AML-193 (cell line): ENCODE measurements around the gene IDS.
"Not testable (repeated sequence)": the region's sequence is repeated elsewhere in the genome, so short reads cannot be mapped to it uniquely, and the experiment has no call there.

Experiments used
- DNase-seq, 2 experiments: peaks; one replicate each; lab custom pipeline; 2025; lab: John Stamatoyannopoulos, UW

IDS gene

DNA sequence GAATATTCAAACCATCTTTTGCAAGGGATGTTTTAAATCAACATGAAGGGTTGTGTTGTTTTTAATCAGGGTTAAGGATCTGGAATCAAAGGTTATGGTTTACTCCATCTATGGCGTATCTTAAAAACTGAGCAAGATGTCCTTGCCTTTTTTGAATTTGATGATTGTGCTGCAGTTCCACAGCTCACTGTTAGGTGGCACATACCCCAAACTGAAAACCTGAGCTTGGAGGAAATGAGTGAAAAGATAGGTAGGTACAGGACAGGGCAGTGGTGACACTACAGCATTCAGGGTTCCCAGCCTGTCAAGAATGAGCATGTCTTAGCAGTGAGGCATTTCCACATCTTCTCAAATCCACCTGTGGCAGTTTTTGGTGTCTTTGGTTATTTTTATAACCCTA lies 22.6 kb upstream of the IDS start:
- DNase-seq: peak; percentile 16 to 19

DNA sequence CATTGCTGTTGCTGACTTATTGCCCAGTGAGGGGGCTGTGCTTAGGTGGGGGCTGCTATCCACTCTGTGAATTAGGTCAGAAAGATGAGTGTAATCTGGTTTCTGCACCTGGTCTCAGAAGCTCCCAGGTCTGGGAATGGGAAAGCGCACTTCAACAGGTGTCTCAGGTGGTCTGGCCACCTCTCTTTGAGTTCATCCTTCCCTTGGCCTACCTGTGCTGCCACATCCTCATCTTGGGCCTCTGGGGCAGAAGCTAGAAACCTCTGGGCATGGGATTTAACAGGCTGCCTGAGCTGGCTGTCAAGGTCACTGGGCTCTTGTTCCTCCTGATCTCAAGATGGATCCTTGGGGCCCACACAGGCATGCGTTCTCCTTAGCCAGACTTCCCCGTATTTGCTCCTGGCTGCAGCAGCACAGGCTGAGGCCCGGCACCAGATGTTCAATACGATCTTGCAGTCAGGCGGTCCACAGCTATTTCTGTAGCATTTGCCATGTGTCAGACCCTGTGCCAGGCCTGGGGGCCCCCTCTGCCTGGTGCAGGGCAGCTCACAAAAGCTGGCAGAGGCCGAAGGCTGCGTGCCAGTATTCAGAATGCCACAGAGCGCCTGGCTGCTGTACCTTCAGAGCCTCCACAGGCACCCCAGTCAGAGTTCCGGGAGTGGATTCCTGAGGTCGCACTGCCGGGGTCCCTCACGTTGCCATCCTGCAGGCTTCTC lies 21.4 kb upstream of the IDS start:
- DNase-seq: not testable (repeated sequence)

DNA sequence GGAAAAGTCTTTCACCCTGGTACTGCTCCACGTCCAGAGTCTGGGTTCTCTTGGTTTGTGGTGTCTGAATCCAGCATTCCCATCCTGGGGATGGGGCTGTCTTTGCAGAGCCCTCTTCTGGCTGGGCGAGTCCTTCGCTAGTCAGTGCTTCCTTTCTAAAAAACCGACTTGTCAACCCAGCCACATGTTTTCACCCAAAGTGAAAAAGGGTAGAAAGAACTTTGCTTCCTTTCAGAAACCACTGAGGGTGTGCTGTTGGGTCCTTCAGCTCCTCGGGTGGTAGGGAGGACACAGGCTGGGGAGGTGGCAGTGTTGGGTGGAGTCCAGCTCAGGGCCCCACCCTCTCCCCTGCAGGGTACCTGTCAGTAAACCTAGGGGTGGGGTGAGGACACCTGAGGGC lies 20.8 kb upstream of the IDS start:
- DNase-seq: not testable (repeated sequence)

DNA sequence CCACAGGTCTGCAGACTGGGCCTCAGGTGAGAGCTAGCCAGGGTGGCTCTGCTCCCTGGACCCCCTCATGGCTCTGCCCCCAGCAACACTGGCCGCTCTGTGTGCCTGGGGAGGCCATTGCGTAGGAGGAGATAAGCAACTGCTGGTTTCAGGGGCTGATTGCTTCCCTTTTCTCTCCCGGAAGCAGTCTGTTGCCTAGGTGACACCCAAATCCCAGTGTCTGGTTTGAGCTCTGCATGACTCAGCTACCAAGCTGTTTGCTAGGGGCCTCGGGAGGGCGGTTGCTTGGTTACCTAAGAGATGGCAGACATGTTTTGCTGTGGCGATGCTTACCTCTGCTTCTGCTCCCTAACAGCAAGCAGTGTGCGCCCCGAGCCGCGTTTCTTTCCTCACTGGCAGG lies 20.3 kb upstream of the IDS start:
- DNase-seq: peak; percentile 32 to 57

DNA sequence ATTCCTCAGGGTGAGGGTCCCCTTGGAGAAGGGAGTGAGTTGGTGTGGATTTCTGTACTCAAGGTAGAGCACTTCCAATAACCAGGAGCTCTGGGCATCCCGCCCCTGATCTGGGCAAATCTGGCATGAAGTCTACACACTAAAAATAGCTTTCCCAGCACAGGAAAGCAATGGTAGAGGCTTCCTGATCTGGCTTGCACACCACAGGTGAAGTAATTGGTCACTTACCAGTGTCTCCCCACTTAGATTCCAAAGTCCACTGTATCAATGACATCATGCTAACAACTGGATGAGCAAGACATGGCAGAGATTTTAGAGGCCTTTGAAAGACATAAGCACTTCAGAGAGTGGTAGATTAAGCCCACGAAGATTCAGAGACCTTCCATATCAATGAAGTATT lies 17.8 kb upstream of the IDS start:
- no peak for DNase-seq

DNA sequence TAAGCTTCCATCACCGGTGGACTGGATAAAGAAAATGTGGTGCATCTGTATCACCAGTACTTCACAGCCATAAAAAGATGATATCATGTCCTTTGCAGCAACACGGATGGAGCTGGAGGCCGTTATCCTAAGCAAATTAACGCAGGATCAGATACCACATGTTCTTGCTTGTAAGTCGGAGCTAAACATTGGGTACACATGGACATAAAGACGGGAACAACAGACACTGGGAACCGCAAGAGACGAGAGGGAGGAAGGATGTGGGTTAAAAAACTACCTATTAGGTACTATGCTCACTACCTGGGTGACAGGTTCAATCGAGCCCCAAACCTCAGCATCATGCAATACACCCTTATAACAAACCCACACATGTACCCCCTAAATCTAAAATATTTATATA lies 16.3 kb upstream of the IDS start:
- DNase-seq: no peak

DNA sequence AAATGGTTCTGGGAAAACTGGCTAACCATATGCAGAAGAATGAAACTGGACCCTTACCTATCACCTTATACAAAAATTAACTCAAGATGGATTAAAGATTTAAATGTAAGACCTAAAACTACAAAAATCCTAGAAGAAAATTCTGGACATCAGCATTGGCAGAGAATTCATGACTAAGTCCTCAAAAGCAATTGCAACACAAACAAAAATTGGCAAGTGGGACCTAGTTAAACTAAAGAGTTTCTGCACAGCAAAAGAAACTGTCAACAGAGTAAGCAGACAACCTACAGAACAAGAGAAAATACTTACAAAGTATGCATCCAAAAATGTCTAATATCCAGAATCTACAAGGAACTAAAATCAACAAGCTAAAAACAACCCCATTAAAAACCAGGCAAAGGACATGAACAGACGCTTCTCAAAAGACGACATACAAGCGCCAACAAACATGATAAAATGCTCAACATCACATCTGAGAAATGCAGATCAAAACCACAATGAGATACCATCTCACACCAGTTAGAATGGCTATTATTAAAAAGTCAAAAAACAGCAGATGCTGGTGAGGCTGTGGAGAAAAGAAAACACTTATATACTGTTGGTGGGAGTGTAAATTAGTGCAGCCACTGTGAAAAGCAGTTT lies 15.7 kb upstream of the IDS start:
- not testable (repeated sequence) for DNase-seq

DNA sequence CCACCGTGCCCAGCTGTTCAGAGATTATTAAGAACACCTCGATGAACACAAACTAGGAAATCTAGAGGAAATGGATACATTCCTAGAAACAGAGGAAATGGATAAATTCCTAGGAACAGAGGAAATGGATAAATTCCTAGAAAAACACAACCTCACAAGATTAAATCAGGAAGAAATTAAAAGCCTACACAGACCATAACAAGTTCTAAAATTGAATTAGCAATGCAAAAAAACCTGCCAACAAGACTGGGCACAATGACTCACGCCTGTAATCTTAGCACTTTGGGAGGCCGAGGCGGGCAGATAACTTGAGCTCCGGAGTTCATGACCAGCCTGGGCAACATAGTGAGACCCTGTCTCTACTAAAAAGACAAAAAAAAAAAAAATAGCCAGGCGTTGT lies 13.1 kb upstream of the IDS start:
- DNase-seq: no peak

DNA sequence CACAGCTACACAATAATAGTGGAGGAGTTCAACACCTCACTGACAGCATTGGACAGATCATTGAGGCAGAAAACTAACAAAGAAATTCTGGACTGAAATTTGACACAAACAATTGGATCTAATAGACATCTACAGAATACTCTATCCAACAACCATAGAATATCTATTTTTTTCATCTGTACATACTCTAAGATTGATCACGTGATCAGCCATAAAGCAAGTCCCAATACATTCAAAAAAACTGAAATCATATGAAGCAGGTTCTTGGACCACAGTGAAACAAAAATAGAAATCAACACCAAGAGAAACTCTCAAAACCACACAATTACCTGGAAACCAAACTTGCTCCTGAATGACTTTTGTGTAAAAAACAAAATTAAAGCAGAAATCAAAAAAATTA lies 12.2 kb upstream of the IDS start:
- DNase-seq: no peak

DNA sequence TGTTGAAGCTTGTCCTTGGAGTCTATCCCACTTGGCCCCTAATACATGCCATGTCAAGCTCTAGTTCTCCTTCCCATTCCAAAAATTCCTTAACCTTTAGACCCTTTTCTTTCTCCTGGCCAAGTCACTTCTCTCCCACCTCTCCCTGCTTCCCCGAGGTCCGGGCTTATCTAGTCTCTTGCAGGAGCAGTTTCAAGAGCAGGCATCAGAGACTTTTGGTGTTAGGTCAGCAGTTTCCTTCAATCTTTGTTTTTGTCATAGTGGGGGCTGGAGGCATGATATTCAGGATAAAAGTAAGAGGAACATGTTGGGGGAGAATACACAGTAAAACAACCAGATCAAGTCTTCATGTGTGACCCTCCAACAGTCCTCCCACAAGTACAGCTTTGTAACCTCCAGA lies 11.5 kb upstream of the IDS start:
- DNase-seq: no peak

DNA sequence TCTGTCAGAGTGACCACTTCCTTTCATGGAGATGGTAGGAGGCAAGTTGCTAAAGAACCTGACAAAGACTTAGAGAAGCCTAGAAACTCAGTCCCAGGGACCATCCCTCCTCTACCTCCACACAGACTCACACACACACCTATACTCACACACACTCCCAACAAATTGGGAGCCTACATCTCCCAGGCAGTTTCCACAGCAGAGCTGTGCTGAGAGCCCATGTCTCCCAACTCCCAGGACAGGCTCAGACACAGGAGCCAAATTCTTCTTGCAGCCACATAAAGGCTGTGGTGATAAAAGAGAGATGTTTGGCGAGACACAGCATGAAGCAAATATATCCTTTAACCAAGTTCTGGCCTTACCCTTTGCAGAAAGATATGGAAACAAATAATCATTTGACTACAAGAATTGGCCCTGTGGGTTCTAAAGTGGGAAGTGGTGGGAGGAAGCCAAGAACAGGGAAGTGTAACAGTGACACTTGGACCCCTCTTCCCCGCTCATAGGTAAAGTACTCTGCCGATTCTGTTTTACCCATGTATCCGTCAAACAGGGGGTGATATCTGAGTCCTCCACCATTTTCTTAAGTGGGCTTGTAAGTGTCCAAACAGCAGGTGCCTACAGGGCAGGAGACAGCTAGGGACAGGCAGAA lies 11.0 kb upstream of the IDS start:
- DNase-seq: no peak

DNA sequence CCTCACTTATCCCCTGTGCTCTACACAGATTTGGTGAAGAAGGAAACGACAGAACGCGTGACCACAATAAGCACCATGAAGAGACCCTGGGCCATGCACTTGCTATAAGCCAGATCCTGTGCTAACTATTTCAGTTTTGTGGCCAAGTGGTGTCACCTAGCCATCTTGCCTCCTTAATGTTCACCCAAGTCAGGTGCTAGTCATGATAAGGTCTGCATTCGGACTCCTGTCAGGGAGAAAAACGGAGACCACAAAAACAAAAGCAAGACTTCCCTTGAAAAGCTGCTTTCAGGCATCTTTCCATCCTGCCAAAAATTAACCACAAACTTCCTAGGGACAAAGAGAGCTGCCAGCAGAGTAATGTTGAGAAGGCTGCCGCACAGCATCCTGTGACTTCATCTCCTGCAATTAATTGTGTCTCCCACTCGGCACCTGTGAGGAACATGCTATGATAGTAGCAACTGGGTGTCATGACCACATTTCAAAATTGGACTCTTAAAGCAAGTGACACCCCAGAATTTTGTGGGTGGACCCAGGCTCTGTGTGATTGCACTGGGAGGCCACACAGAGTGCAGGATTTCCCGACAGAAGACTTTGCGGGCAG lies 8.8 kb upstream of the IDS start:
- DNase-seq: peak in 1 of 2 experiments; percentile 31

DNA sequence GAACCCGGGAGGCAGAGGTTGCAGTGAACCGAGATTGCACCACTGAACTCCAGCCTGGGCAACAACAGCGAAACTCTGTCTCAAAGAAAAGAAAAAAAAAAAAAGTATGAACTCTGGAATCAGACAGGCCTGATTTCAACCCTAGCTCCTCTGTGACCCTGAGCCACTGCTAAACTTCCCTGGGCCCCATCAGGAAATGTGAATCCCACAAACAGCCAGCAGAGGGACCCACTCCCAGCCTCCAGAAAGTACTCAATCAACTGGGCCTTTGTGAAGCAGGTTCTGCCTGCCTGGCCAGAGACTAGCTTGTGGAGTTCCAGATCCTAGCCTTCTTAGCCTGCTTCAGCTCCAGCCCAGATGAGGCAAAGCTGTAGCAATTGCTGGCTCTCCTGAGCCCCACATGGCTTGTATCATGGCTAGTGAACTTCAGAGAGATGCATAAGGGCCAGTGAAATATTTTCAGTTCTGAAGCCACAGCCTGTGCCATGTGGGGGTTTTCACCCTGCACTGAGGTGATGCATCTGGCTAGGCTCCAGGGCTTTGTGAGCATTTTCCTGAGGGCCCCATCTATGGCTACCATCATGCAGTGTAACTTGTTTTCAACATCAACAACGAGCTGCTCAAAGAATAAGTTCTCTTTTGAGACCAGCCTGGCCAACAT lies 7.2 kb upstream of the IDS start:
- DNase-seq: peak; percentile 22 to 31

DNA sequence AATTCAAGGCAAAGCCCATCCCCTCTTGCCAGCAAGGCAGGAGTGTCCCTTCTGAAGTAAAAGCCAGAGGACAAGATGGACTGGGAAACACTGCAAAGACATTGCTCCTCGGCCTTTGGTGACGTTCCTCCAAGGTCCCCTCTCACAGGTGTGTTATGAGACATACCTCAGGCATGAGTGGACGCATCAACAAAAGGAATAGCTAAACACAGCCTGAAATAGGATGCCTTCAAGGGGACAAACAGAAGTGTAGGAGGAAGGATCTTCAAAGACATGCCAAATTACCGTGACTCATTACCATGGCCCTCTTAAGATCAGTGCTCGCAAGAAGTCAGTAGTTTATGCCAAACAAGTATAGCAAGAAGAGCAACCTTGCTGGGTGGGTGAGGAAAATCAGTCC lies 6.0 kb upstream of the IDS start:
- DNase-seq: no peak

DNA sequence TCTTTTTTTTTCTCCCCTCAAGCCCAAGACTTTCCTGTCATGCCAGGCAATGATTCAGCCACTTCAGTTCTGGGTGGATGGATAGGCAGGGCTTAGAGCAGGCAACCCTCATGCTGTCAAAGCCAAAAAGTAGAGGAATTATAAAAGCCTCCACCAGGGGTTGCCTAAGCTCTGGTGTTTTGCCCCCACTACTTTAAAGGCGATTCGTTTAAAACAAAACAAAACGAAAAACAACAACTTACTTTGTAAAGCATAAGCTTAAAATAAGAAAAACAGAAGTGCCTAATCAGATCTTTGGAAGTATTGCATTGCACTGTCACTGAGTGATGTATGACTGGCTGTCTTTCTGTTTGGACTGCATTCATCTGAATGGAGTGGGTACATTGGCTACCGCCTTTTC lies 5.3 kb upstream of the IDS start:
- peak; percentile 7 to 22 for DNase-seq

DNA sequence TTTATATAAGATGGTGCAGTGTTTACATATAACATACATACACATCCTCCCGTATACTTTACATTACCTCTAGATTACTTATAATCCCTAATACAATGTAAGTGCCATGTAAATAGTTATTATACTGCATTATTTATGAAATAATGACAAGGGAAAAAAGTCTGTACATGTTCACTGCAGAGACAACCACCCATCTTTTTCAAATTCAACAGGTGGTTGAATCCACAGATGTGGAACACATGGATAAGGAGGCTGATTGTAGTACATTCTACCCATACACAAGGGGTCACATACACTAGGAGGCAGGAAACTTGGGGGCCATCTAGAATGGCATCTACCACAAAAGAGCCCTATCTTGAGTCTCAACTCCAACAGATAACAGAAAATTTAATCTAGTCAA lies 3.4 kb upstream of the IDS start:
- no peak for DNase-seq

DNA sequence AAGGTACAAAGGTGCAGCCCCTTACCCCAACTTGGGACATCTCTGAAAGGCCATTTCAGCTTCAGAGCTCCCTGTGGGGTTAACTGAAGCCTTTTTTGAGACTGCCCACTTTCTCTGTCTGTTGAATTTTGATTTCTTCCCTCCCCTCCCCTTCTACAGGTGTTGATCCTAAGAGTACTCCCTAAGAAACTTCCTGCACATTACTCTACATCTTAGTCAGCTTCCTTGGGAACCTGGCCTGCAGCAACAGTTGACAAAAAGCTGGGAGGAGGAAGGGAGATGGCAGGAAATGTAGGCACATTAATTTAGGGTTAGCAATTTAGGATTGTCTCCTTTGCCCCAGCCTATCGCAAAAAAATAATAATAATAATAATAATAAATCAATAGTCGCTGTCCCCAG lies 1.2 kb upstream of the IDS start:
- DNase-seq: no peak

DNA sequence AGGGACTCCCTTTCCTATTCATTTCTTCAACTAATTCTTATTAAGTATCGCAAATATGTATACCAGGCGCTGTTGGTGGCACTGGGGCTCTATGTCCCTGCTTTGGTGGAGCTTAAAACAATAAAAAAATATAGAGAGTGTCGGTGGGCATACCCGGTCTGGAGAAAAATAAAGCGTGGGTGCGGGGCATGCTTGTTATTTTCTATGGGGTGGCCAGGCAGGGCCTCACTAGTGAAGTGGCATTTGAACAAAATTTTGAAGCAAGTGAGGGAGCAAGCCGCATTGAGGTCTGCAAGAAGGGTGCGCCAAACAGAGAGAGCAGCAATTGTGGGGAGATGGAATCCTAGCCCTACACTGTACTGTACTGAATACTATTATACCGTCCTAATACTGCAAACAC lies 565 bp upstream of the IDS start:
- DNase-seq: no peak

DNA sequence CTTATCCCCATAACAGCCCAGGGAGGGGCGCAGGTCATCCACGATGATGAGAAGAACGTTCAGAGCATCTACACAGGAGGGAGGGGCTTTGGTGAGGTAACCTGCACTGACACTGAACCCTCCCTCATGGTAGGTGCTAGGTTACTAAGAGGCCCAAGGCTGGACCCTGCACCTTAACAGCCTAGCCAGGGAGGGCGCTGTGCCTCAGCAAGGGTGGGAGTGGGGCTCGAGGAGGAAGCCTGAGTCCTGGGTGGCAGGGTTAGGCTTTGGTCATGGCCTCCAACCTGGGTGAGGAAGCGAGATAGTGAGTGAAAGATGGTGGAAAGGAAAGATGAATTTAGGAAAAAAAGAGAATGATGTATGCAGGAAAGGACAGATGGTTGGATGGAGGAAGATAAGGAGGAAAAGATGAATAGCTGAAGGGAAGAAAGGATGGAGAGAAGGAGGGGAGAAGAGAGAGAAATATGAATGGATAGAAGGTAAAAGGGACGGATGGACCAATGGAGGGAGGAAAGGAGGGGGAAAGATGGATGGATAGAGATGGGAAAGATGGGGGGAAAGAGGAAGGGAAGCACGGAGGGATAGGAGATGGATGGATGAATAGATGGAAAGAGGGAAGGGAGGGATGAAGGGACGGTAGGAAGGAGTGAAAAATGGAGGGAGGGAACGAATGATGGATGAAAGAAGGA lies 736 bp downstream of the IDS start:
- DNase-seq: no peak

DNA sequence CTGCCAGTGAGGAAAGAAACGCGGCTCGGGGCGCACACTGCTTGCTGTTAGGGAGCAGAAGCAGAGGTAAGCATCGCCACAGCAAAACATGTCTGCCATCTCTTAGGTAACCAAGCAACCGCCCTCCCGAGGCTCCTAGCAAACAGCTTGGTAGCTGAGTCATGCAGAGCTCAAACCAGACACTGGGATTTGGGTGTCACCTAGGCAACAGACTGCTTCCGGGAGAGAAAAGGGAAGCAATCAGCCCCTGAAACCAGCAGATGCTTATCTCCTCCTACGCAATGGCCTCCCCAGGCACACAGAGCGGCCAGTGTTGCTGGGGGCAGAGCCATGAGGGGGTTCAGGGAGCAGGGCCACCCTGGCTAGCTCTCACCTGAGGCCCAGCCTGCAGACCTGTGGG lies 1.7 kb downstream of the IDS start:
- DNase-seq: peak; percentile 42 to 52

DNA sequence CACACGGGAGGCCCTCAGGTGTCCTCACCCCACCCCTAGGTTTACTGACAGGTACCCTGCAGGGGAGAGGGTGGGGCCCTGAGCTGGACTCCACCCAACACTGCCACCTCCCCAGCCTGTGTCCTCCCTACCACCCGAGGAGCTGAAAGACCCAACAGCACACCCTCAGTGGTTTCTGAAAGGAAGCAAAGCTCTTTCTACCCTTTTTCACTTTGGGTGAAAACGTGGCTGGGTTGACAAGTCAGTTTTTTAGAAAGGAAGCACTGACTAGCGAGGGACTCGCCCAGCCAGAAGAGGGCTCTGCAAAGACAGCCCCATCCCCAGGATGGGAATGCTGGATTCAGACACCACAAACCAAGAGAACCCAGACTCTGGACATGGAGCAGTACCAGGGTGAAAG lies 2.2 kb downstream of the IDS start:
- not testable (repeated sequence) for DNase-seq

DNA sequence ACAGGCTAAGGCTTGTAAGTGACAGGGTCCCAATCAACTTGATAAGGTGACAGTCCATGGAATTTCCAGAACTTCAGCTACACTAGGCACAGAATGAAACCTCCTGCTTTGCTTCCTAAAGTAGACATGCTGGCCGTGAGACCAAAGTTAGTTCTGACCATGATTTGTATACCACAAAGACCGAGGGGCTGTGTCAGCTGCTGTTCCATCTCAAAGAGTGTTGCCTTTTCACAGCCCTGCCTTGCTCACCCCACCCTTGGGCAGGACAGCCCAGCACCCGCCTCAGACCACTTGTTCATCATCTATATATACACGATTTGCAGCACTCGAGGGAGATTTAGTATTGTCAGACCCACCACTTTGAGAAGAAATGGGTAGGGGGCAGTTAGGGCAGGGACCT lies 5.3 kb downstream of the IDS start:
- DNase-seq: no peak
